GM19324 (cell line): ENCODE data around the gene CD47.

ENCODE experiments used
- ATAC-seq: cut with Tn5 transposase; IDR thresholded peaks from one replicate; pipeline ENCODE4 v1.9.1; 2021; ENCODE audit warnings: mild to moderate bottlenecking, moderate library complexity; ENCODE audit not compliant: unreplicated experiment, low FRiP score

Gene CD47

DNA sequence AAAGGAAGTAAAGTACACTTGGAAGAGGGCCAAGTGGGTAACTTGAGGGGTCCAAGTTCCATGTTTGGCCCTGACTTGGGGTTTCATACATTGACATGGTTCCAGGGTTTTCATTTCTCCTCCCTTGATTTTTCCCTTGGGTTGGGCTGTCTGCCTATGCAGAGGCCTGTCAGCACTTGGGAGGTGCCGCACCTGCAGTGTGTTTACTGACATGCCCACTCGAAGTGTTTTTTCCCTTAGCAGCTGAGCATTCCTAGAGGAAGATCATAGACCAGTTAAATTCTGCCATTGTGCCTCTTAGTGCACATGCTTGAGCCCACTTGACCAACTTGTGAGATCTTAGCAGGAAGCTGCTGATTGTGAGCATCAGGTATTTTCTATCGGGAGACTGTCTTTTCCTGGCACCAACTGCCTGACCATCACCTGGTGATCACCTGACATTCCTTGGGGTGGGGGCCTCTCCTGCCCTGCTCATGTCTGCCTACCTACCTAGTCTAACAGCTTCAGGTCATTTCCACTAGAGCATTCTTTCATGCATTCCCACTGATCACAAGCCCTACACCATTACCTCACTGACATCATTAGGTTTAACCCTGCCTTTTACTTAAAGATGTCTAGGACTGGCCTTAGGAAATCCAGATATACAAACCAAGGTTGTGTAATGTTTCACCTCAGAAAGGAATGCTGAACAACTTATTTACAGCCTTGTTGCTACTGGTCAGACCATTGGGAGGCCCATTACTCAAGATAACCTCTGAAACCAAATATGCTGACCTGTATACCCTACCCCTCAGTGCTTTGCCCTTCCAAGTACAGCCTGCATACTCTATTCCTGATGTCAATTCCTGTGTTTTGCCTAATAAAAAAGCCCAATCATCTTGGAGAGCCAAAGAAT lies 68.3 kb downstream of the CD47 start:
- no peak for ATAC-seq

DNA sequence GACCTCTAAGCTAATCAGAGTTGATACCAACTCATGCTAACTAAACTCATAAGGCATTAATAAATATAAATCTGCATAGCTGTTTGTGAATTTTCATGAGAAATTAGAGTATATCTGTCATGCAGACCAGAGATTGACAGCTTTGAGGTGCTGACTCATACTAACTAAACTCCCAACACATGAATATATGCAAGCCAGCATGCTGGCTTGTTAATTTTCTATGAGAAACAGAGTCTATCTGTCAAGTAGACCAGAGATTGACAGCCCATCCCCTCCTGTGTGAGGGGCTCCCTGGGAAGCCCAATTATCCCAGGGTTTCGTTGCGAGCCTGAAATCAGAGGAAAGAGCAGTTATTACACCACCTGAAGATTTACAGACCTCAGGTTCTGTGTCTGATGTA lies 69.3 kb downstream of the CD47 start:
- ATAC-seq, result no peak

DNA sequence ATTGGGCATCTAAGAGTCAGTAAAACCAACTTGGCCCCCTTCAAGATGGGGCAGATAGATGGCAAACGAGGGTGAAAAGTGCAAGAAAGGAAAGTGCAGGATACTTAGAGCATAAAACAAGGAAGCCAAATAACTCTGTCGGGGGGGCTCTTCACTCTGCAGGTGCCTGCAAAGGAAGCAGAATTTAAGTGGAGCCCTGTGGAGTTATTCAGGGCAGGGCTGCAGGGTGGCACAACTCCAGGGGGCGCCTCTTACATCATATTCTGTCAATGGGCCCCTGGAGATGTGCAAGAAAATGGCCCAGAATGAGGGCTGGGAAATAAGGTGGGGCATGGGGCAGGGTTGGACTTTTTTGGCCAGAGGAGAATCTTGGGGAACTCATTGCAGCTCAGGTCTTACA lies 69.7 kb downstream of the CD47 start:
- ATAC-seq, result no peak

DNA sequence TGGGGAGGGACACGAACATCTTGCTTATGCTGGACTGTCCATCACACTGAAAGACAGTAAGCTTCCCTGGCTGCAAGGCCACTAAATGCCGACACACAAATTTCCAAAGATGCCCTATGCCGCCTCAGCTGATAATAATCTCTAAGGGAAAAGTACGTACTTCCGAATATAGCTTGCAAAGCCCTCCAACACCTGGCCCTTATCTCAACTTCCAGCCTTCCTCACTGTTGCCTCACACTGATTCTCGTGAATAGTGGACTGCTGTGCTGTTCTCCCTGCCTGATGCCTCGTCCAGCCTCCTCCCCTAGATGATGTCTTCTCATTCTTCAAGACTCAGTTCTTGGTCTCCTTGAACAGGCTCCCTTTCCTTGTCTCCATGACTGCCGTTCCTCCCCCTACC lies 72.3 kb downstream of the CD47 start:
- ATAC-seq, result no peak

DNA sequence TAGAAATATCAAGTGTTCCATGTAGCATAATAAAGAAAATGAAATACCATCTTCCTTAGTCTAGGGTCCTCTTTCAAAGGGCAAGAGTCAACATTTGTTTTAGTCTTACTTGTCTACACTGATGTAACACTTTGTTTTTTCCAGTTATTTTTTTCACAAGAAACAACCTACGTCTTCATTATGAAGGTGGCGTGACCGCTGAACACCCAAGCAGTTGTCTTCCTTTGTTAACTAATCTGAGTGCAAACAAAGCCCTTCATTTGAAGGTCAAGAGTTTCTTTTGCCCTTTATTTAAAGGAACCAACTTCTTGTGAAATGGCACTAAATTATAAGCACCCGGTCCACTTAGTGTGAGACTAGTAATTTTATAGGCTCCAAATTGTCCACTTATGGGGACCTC lies 73.2 kb downstream of the CD47 start:
- ATAC-seq, result no peak

DNA sequence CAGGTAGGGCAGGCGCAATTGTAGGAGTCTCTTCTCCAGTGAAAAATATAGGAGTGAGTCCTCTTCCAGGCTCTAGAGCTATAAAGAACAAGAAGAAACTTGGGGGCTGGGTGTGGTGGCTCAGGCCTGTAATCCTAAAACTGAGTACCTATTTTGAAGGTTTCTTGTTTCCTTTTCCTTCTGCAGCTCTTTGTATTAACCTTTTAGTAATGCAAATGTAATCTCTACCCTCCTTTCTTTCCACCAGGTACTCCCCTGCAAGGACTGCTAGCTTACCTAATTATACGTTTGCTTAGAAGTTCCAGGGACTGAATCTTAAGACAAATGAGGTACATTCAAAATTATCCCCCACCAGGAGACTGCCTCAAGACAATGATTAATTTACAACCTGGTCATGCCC lies 75.9 kb downstream of the CD47 start:
- ATAC-seq, result no peak

DNA sequence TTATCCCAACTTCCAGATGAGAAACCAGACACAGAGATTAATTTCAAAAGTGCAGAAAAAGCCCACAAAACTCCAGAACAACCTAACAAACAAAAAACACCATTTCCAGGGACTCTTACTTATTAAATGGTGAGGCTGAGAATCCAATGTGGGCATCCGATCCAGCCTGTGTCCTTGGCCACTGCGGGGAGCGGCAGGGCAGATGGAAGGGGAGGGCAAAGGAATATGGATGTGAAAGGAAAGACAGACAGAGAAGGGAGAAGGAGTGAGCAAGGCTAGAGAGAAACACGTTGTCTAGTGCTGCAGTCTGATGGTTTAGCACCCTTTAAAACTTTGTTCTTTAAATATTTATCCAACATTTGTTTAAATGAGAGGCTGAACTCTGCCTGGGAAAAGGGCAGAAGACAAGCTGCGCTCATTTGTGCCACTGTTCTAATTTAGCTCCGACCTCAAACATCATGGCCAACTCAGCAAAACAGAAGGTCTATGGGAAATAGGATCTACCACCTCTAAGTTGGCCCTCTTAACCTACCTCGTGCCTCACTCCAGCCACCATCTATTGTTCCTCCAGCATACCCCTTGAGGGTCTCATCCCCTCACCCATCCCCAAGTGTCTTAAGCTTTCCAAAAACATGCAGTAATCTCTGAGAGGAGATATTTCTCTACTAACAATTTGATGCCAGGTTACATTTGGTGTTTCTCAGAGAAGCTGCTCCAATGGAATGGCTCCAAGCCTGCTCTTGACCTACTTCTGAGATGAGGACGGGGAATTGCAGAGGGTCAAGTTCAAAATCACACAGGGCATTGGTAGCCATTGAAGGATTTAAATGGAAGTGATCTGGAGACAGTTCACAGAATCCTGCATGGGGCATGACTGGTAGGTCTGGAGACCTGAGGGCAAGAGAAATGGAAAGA lies 77.4 kb downstream of the CD47 start:
- ATAC-seq, result no peak

DNA sequence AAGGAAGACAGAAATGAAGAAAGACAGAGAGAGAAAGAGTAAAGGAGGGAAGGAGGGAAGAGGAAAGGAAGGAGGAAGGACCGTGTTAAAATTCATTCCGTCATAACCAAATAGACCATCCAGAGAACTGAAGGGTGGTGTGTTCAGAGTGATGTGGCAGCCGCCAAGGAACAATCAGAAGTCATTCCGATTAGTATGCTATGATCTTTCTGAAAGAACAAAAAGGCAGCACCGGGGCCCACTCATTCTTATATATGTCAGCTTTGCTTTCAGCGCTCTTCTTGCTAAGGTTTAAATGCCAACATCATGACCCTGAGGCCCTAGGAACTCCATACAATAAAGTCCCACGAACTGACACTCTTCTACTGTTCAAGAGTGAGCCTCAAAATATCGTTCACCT lies 78.5 kb downstream of the CD47 start:
- ATAC-seq, result no peak

DNA sequence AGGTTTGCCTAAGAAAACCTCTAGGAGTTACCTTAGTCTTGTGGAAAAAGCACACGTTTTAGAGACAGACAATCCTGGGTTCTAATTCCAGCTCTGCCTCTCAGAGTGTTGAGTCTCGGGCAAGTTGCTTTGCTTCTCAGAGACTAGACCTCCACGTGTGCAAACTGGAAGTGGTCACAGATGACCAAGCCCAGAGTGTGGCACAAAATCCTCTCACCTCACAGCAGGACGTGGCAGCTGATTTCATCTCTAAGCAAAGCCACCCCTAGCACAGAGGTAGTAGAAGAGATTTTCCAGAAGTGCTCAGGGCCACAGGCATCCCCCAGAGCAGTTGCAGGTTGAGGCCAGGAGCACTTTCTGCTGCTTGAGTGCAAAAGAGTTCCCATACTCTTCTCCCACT lies 79.2 kb downstream of the CD47 start:
- no peak for ATAC-seq

DNA sequence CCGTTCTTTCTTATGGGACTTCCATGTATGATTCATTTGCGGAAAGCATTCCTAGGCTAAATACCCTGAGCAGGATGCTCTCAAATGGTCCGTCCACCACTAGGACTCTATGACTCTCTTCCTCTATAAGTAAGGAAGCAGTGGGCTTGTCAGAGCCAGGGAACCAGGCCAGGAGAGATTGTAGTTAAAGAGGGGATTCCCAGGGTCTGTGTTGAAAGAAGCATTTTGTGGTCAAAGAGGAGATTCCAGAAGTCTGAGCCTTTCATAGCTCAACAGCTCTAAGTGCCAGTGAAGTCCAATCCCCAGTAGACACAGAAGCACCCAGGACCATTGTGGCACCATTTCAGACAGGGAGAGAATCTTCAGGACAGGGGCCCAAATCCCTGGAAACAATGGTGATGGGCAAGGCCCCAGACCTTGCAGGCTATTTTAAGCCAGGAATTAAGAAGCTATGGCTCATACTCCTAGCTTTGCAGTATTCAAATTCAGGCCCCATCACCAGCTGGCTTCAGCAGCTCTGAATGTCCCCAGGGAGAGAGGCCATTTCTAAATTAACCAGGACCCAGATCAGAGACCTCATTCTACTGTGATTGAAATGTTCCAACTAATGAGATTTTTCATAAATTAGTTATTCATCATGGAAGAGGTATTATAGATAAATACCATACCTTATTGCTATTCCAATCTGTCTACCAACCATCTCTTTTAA lies 81.7 kb downstream of the CD47 start:
- no peak for ATAC-seq

DNA sequence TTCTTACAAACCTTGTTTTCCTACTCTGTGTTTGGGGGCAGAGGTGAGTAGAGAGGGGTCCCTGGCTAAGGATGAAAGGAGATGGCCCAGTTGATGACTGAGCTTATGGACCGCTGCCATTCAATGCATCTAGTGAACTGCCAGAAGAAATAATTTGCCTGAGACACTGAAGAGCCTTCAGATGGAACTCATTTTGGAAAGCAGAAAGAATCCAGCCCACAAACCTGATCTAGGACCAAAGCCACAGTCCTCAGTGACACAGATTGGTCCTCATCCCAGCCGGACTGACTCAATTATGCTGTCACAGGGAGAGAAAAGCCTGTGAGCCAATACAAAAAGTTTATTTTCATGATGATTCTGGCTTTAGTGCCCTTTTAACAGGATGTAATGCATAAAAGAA lies 82.7 kb downstream of the CD47 start:
- no peak for ATAC-seq

DNA sequence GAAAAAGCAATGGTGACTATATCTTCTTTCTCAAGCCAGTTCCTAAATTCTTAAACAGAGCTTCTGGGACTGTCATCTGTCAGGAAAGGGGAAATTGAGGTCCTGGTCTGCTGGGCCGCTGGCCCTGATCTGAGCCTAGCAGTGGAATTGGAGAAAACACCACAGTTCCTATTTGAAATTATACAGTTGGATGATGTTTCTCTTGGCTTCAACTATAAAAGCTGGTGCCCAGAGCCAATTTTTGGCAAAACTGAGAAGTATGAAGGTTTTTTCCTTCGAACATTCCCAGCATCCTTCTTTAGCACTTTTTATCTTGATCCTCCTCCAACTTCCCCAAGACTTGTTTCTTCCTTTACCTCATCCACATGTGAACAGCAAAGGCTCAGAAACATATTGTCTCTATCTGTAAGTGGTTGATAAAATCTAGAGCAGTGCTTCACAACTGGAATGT lies 83.9 kb downstream of the CD47 start:
- no peak for ATAC-seq

DNA sequence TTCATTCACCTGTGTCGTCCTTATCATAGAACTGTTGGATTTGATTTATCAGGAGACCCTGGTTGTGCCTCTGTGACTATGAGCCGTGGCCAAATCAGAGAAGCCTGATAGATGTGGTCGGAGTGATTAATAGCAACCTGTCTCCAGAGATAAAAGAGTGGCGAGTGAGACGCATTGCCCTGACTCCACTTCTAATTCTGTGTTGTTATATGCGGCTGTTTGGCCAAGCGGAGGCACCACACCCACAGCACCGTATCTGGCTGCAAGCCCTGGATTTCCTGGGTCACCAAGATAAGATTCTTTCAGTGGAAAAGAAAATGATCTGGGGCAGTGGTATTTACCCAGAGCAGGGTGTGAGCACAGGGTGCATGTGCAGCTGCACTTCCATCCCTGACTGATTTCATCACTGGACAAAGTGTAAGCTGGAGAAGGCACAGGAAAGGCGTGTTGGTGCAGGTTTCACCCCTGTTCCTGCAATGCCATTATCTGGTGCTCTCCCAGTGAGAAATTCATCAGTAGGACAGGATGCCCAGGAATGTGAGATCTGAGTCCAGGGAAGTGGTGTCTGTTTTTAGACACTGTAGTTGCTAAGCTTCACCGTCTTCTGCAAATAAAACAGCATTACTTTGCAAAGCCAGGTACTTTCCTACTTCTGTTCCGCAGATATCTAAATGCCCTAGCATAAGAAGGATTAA lies 84.6 kb downstream of the CD47 start:
- no peak for ATAC-seq

DNA sequence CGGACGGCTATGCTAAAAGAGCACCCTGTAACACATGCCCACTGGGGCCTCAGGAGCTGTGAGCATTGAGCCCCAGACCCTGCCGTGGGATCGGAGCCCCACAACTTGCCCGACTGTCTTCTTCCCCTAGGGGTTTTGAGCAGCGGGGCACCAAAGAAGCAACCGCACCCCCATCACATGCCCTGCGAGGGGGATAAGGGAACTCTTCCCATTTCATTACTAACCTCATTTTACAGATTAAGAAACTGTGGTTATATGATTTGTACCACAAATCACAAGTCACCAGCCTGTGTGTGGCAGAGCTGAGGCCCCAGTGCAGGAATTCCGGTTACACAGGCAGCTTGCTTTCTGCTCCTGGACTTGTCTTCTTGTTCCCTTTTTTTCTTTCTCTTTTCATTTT lies 86.2 kb downstream of the CD47 start:
- ATAC-seq, result no peak

DNA sequence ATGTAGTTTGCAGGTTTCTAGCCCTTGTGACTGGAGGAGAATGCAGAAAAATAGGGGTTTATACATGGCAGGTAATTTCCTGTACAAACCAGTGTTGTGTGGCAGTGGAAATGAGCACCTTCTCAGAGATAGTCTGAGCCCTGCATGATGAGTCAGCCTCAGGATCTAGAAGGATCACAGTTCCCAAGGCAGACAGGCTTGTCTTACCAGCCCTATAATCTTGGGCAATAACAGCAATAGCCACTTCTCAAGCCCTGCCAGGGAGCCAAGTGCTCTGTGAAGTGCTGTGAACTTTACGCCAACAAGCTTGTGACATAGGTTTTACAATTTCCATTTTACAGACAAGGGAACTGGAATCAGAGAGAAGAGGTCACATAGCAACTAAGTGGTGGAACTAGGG lies 89.4 kb downstream of the CD47 start:
- ATAC-seq, result no peak

DNA sequence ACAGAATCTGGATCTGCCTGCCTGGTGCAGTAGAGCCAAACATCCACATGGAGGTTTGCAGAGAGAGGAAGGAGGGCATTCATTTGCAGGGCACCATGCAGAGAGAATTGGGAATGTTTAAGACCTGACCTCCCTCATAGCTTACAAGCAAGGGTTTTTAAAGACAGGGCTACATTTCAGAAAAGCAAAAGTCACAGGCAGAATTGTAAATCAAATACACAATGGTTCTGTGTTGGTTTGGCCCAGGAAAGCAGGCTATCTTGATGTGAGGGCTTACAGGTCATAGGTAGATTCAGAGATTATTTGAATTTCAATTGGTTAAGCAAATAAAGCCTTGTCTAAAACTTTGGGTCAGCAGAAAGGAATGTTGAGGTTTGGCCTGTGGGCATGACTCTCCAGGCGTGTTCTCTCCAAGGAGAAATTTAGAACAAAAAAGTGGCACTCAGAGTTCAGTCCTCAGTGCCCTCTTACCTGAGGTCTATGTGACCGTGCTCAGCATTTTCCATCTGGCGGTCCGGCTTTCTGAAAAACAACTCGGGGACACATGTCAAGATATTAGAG lies 91.5 kb downstream of the CD47 start:
- ATAC-seq, result no peak

DNA sequence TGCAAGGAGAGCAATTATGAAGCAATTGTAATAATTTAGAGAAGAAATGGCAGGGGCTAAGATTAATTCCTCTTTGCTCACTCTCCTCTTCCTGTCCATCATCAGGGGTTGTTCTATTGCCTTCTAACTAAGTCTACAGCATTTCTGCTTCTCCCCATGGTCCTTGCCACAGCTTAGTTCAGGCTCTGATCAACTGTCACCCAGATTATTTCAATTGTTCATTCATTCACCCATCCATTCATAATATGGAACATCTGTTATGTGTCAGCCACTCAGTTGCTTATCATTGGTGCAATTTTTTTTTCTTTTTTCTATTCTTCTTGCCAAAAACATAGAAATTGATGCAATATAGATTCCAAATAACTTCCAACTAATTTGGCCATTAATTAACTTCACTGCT lies 93.2 kb downstream of the CD47 start:
- no peak for ATAC-seq

DNA sequence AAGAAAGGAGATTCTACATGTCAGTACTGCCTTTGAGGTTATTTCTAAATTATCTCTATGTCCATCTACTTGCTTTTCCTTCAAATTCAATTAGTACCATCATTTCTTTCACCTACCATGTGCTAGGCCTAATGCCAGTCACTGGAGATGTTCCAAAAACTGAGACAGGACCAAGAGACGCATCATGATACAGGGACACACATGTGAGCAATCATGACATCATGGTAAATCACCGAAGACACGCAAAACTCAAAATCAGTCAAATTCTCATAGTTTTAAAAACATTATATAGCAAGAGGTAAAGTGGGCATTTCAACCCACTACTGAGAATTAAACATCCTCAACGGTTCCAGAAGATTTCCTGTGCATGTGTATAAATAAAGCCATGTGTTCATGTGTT lies 95.0 kb downstream of the CD47 start:
- ATAC-seq, result no peak

DNA sequence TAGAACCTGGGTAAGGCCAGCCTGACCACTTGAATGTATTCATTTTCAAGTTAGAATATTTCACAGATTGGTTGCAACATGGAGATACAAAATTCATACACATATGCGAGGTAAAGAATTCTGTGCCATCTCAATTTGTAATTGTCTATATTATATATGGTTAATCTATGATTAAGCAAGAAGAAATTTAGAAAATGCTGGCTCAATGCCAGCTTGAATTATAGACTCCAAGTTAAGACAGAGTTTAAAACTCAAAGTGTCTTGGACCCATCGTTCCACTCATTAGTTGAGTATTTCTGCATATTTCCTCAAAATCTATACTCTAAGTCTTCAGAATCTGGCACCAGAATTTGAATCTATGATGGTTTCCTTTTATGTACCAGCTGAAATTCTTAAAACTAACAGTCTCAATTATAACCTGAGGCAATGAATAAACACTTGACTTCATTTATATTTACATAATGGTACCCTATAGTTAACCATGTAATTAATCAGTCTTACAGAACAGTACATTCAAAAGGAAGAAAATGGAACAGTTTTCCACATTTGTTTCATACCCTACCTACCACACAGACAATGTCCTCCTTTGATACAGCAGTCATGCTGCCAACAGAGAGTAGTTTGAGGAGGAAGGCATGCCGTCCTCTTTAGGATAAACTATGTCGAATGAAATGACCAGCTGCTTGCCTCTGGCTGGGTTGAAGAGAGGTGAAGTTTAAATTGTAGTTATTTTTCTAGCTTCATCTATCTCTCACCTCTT lies 95.7 kb downstream of the CD47 start:
- no peak for ATAC-seq
